ENCODE data around the gene TBCK. TPM values are rescaled to one million over a fixed set of nuclear protein-coding genes. Genes with fewer than 3 reads are reported as not detected.

TBCK gene
- total and polyA plus RNA-seq, 2 experiments from 2014 or later = 13.9 to 28.9 TPM

DNA sequence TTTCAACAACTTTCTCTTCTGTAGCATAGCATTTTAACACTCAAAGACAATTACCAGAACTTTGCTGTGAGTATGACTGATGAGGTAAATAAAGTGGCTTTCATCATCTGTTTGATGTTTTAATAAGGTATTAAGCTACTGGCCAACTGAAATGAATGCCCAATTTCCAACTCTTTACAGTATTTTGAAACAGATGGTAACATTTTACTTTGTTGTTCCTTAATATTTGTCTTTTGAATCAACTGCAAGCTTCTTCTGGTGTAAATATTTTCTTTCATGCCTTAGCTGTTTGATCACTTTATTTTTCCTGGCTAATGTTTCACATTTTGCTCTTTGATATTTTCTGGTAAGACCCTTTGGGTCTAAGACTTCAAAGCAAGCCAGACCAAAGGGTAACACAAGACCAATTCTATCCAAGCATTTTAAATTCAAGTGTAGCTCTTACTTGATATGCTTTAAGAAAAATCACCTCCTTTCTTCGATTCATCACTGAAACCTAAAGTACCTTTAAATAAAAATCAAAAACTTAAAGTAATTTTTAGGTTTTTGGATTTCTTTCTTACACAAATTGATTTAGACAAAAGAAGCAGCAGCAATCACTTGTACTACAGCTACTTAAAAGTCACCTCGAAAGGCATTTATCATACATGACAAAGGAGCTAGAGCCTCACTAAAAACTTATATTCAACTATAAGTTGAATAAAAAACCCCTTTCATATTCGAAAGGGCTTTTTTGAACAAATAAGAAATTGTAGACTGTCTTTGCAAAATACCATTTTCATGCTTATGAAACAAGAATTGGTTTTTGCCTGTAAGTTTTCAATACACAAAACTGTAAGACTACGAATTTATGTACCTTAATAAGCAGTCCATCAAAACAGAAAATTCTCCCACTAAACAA is 57.6 kb downstream of the TBCK start (continued):
- TF ChIP-seq, protein P1, sequence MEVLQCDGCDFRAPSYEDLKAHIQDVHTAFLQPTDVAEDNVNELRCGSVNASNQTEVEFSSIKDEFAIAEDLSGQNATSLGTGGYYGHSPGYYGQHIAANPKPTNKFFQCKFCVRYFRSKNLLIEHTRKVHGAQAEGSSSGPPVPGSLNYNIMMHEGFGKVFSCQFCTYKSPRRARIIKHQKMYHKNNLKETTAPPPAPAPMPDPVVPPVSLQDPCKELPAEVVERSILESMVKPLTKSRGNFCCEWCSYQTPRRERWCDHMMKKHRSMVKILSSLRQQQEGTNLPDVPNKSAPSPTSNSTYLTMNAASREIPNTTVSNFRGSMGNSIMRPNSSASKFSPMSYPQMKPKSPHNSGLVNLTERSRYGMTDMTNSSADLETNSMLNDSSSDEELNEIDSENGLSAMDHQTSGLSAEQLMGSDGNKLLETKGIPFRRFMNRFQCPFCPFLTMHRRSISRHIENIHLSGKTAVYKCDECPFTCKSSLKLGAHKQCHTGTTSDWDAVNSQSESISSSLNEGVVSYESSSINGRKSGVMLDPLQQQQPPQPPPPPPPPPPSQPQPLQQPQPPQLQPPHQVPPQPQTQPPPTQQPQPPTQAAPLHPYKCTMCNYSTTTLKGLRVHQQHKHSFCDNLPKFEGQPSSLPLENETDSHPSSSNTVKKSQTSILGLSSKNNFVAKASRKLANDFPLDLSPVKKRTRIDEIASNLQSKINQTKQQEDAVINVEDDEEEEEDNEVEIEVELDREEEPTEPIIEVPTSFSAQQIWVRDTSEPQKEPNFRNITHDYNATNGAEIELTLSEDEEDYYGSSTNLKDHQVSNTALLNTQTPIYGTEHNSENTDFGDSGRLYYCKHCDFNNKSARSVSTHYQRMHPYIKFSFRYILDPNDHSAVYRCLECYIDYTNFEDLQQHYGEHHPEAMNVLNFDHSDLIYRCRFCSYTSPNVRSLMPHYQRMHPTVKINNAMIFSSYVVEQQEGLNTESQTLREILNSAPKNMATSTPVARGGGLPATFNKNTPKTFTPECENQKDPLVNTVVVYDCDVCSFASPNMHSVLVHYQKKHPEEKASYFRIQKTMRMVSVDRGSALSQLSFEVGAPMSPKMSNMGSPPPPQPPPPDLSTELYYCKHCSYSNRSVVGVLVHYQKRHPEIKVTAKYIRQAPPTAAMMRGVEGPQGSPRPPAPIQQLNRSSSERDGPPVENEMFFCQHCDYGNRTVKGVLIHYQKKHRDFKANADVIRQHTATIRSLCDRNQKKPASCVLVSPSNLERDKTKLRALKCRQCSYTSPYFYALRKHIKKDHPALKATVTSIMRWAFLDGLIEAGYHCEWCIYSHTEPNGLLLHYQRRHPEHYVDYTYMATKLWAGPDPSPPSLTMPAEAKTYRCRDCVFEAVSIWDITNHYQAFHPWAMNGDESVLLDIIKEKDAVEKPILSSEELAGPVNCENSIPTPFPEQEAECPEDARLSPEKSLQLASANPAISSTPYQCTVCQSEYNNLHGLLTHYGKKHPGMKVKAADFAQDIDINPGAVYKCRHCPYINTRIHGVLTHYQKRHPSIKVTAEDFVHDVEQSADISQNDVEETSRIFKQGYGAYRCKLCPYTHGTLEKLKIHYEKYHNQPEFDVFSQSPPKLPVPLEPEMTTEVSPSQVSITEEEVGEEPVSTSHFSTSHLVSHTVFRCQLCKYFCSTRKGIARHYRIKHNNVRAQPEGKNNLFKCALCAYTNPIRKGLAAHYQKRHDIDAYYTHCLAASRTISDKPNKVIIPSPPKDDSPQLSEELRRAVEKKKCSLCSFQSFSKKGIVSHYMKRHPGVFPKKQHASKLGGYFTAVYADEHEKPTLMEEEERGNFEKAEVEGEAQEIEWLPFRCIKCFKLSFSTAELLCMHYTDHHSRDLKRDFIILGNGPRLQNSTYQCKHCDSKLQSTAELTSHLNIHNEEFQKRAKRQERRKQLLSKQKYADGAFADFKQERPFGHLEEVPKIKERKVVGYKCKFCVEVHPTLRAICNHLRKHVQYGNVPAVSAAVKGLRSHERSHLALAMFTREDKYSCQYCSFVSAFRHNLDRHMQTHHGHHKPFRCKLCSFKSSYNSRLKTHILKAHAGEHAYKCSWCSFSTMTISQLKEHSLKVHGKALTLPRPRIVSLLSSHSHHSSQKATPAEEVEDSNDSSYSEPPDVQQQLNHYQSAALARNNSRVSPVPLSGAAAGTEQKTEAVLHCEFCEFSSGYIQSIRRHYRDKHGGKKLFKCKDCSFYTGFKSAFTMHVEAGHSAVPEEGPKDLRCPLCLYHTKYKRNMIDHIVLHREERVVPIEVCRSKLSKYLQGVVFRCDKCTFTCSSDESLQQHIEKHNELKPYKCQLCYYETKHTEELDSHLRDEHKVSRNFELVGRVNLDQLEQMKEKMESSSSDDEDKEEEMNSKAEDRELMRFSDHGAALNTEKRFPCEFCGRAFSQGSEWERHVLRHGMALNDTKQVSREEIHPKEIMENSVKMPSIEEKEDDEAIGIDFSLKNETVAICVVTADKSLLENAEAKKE (CRISPR knock-in tag; IDR thresholded peaks at IDR 0.05) = no peak
- TF ChIP-seq CREB1 (CRISPR knock-in tag; IDR thresholded peaks at IDR 0.05; ENCODE audit: low read depth) = no peak
- TF ChIP-seq POLR2AphosphoS5 (IDR thresholded peaks at IDR 0.05; ENCODE audit: low read depth) = no peak
- TF ChIP-seq ZNF114 (CRISPR knock-in tag; IDR thresholded peaks at IDR 0.05) = no peak

DNA sequence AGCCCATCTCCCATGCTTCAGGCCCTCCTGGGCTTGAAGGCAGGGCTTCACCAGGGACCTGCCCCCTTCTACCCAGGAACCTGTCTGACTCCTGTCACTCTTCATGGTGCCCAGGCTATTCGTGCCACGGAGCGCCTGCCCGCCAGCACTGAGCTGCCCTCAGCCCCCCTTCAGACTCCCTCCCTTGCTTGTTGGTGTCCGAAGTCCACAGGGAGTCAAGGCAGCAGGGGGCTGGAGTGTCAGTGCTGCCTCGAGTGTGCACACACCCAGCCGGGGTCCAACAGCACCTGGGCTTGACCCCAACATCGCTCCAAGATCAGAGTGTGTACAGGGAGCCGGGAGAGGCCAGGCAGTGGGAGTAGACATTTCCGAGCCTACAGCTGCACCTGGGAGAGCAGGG is 59.8 kb downstream of the TBCK start:
- peaks cover 3% of the 10 kb centered on the region; the same call in 1 of the 2 replicates for H3K4me1 ChIP-seq (ENCODE audit: insufficient read depth)
- TF ChIP-seq, protein P2, sequence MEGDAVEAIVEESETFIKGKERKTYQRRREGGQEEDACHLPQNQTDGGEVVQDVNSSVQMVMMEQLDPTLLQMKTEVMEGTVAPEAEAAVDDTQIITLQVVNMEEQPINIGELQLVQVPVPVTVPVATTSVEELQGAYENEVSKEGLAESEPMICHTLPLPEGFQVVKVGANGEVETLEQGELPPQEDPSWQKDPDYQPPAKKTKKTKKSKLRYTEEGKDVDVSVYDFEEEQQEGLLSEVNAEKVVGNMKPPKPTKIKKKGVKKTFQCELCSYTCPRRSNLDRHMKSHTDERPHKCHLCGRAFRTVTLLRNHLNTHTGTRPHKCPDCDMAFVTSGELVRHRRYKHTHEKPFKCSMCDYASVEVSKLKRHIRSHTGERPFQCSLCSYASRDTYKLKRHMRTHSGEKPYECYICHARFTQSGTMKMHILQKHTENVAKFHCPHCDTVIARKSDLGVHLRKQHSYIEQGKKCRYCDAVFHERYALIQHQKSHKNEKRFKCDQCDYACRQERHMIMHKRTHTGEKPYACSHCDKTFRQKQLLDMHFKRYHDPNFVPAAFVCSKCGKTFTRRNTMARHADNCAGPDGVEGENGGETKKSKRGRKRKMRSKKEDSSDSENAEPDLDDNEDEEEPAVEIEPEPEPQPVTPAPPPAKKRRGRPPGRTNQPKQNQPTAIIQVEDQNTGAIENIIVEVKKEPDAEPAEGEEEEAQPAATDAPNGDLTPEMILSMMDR (conservative IDR thresholded peaks at IDR 0.05; ENCODE audit: low read depth in 2 of 2) = no peak
- TF ChIP-seq, protein P1 (CRISPR knock-in tag; IDR thresholded peaks at IDR 0.05) = no peak
- TF ChIP-seq EZH2phosphoT487 (IDR thresholded peaks at IDR 0.05; ENCODE audit: unreplicated experiment) = no peak

More for the DNA sequence above, 59.8 kb downstream of the TBCK start:
- Histone ChIP-seq H3K9me2 (ENCODE audit: insufficient read depth) (no peaks in the 10 kb centered on the region), H3K4me3 (no peak overlapping the region), H2AFZ (no peak overlapping the region), H3K4me2 (no peak overlapping the region), H3K36me3 (ENCODE audit: insufficient read depth) (no peaks in the 10 kb centered on the region), H3K27ac (ENCODE audit: low read depth) (no peak overlapping the region), H3F3A (replicated peaks; ENCODE audit: low read depth) (no peaks in the 10 kb centered on the region), H4K20me1 (replicated peaks; ENCODE audit: insufficient read depth) (no peaks in the 10 kb centered on the region), H3K79me2 (replicated peaks; ENCODE audit: insufficient read depth) (no peaks in the 10 kb centered on the region), H3K27me3 (ENCODE audit: insufficient read depth) (no peaks in the 10 kb centered on the region)
- Mint-ChIP-seq H3K4me1 (peaks cover 21% of the 10 kb centered on the region), H3K4me3 (no peak overlapping the region), H3K36me3 (ENCODE audit: low read depth) (peaks cover 13% of the 10 kb centered on the region), H3K9me3 (no peaks in the 10 kb centered on the region), H3K27me3 (ENCODE audit: insufficient read depth, low read depth, poor library complexity) (no peaks in the 10 kb centered on the region), H3K27ac (no peak overlapping the region)
- ATAC-seq (no peak), DNase-seq (ENCODE audit: low spot score) (no peak)

Data from GM23338 (cell line).